IMR-90 (cell line): ENCODE data around the gene KCNV2. TPM values are rescaled to one million over a fixed set of nuclear protein-coding genes. Genes with fewer than 3 reads are reported as not detected.

ENCODE experiments used
- ATAC-seq: fragments of 200-7000 bp; cut with Tn5 transposase; 2 replicates; pipeline ENCODE4 v1.9.1; 2020; ENCODE audit warnings: low read depth, mild to moderate bottlenecking, moderate library complexity
- BruUV-seq: library from RNA; stranded (reverse); fragments of 400-500 nt; replicated peaks from 2 replicates; lab custom pipeline; 2021; lab: Mats Ljungman, UMichigan
- CTCF ChIA-PET: fragments of 300-600 bp; formaldehyde crosslinking; extraction: SDS; loops from one replicate; lab custom pipeline; 2021; ENCODE audit warnings: antibody characterized with exemption; lab: Yijun Ruan, JAX
- POLR2A ChIA-PET: fragments of 300-600 bp; sonication (Branson Sonifier 250); formaldehyde crosslinking; loops from one replicate; lab custom pipeline; 2022; ENCODE audit warnings: antibody characterized with exemption; ENCODE audit not compliant: unreplicated experiment; lab: Charles Lee
- DNase-seq: peaks from one replicate; pipeline ENCODE4 v3.0.0; 2013
- H2AFZ ChIP-seq: replicated peaks from 2 replicates; pipeline ENCODE3; 2013; ENCODE audit warnings: low read length, mild to moderate bottlenecking; ENCODE audit not compliant: poor library complexity
- H2AK5ac ChIP-seq: 2 replicates; pipeline ENCODE4 v1.6.1; 2013; ENCODE audit warnings: low read depth, low read length, inconsistent platforms
- H2AK9ac ChIP-seq: replicated peaks from 2 replicates; pipeline ENCODE3; 2013; ENCODE audit warnings: mild to moderate bottlenecking, low read depth, low read length, moderate library complexity; ENCODE audit not compliant: poor library complexity
- H2BK120ac ChIP-seq: 2 replicates; pipeline ENCODE4 v1.6.1; 2013; ENCODE audit warnings: low read depth, low read length, inconsistent platforms
- H2BK15ac ChIP-seq: 3 replicates; pipeline ENCODE4 v1.6.1; 2013; ENCODE audit warnings: low read depth, low read length, inconsistent platforms
- H2BK20ac ChIP-seq: 2 replicates; pipeline ENCODE4 v1.6.1; 2013; ENCODE audit warnings: low read depth, mild to moderate bottlenecking, inconsistent platforms, low read length, moderate library complexity
- H2BK5ac ChIP-seq: 2 replicates; pipeline ENCODE4 v1.6.1; 2013; ENCODE audit warnings: mild to moderate bottlenecking, low read depth, low read length, inconsistent platforms; ENCODE audit not compliant: poor library complexity, severe bottlenecking
- H3K14ac ChIP-seq: replicated peaks from 2 replicates; pipeline ENCODE4 v1.6.1; 2013; ENCODE audit warnings: low read depth, low read length, inconsistent platforms
- H3K18ac ChIP-seq: 2 replicates; pipeline ENCODE4 v1.6.1; 2013; ENCODE audit warnings: low read depth, low read length, control low read depth
- H3K23ac ChIP-seq: 2 replicates; pipeline ENCODE4 v1.6.1; 2013; ENCODE audit warnings: low read depth, low read length, inconsistent platforms
- H3K27ac ChIP-seq: 2 replicates; pipeline ENCODE4 v1.5.1; 2013; ENCODE audit warnings: mild to moderate bottlenecking, control low read depth, low read length; ENCODE audit not compliant: insufficient read depth
- H3K27me3 ChIP-seq: 2 replicates; pipeline ENCODE4 v1.6.1; 2013; ENCODE audit warnings: low read length; ENCODE audit not compliant: control insufficient read depth, insufficient read depth
- H3K36me3 ChIP-seq: 2 replicates; pipeline ENCODE4 v1.6.1; 2013; ENCODE audit warnings: low read length, mixed read lengths; ENCODE audit not compliant: control insufficient read depth, insufficient read depth
- H3K4ac ChIP-seq: 2 replicates; pipeline ENCODE4 v1.6.1; 2013; ENCODE audit warnings: low read depth, low read length, inconsistent platforms
- H3K4me1 ChIP-seq: 2 replicates; pipeline ENCODE4 v1.6.1; 2013; ENCODE audit warnings: low read length, mixed read lengths; ENCODE audit not compliant: control insufficient read depth, insufficient read depth
- H3K4me2 ChIP-seq: 2 replicates; pipeline ENCODE4 v1.6.1; 2013; ENCODE audit warnings: low read depth, mild to moderate bottlenecking, control low read depth, low read length, moderate library complexity
- H3K4me3 ChIP-seq: 2 replicates; pipeline ENCODE4 v1.5.1; 2013; ENCODE audit warnings: low read depth, mild to moderate bottlenecking, control low read depth, low read length, moderate library complexity; ENCODE audit not compliant: insufficient read depth
- H3K56ac ChIP-seq: 2 replicates; pipeline ENCODE4 v1.6.1; 2013; ENCODE audit warnings: low read length, inconsistent platforms; ENCODE audit not compliant: insufficient read depth; ENCODE audit errors: extremely low read depth
- H3K79me1 ChIP-seq, 2 experiments: 2 replicates each; pipeline ENCODE4 v1.6.1; 2013; ENCODE audit warnings: low read length in 2 of 2, inconsistent platforms in 1 of 2, low read depth in 1 of 2
- H3K9ac ChIP-seq: 2 replicates; pipeline ENCODE4 v1.6.1; 2013; ENCODE audit warnings: low read depth, low read length, control low read depth
- H3K9me1 ChIP-seq: 2 replicates; pipeline ENCODE4 v1.6.1; 2013; ENCODE audit warnings: low read length, inconsistent platforms; ENCODE audit not compliant: insufficient read depth
- H3K9me3 ChIP-seq: 2 replicates; pipeline ENCODE4 v1.6.1; 2013; ENCODE audit warnings: low read length; ENCODE audit not compliant: control insufficient read depth, insufficient read depth
- H4K20me1 ChIP-seq: 2 replicates; pipeline ENCODE4 v1.6.1; 2013; ENCODE audit warnings: low read length, inconsistent platforms; ENCODE audit not compliant: insufficient read depth
- H4K5ac ChIP-seq: 2 replicates; pipeline ENCODE4 v1.6.1; 2013; ENCODE audit warnings: mild to moderate bottlenecking, low read depth, low read length, control low read depth
- H4K8ac ChIP-seq, 2 experiments: 2 replicates each; pipeline ENCODE4 v1.6.1; 2013; ENCODE audit warnings: low read depth in 2 of 2, low read length in 2 of 2, control low read depth in 1 of 2, inconsistent platforms in 1 of 2
- H4K91ac ChIP-seq: 2 replicates; pipeline ENCODE4 v1.6.1; 2013; ENCODE audit warnings: low read depth, low read length, inconsistent platforms; ENCODE audit not compliant: insufficient read depth
- BHLHE40 ChIP-seq: fragments of 150-350 bp; IDR thresholded peaks from 2 replicates; pipeline ENCODE4 v1.6.1; 2016; ENCODE audit warnings: mild to moderate bottlenecking, low read depth, low read length
- FOS ChIP-seq: fragments of 150-350 bp; IDR thresholded peaks from 2 replicates; pipeline ENCODE4 v1.6.1; 2016; ENCODE audit warnings: low read depth, low read length
- MAFK ChIP-seq: IDR thresholded peaks from 2 replicates; pipeline ENCODE4 v1.6.1; 2012; ENCODE audit warnings: low read depth, low read length, improper control_type of control experiment
- MAZ ChIP-seq: IDR thresholded peaks from 2 replicates; pipeline ENCODE4 v1.6.1; 2012; ENCODE audit warnings: low read depth, mild to moderate bottlenecking, low read length, improper control_type of control experiment, moderate library complexity, borderline replicate concordance
- MXI1 ChIP-seq: IDR thresholded peaks from 2 replicates; pipeline ENCODE4 v1.6.1; 2012; ENCODE audit warnings: low read depth, mild to moderate bottlenecking, low read length, moderate library complexity, borderline replicate concordance
- RAD21 ChIP-seq: IDR thresholded peaks from 2 replicates; pipeline ENCODE4 v1.6.1; 2012; ENCODE audit warnings: low read length, improper control_type of control experiment
- WGBS, 2 experiments: methylation state at CpG; one replicate each; pipeline versions ENCODE4 v1.1.5 to v1.1.7; 2013; ENCODE audit warnings: missing lambda C conversion rate in 2 of 2; ENCODE audit not compliant: insufficient read length in 1 of 2; ENCODE audit errors: extremely low coverage in 2 of 2; 5-methylcytosine and 5-hydroxymethylcytosine counted together
- dilution Hi-C: fragments of 300-500 bp; cut with HindIII; formaldehyde crosslinking; loops from one replicate; pipeline ENCODE4 v1.14.3; 2018; ENCODE audit warnings: low sequenced_read_pairs; ENCODE audit not compliant: unreplicated experiment
- in situ Hi-C: fragments of 300-500 bp; cut with MboI; formaldehyde crosslinking; loops from 3 replicates; pipeline ENCODE4 v1.14.3; 2019; ENCODE audit warnings: low sequenced_read_pairs, inconsistent platforms, mixed read lengths
- intact Hi-C: fragments of 100-400 bp; cut with micrococcal nuclease; formaldehyde crosslinking; loops from 2 replicates; pipeline ENCODE4 v1.10.0; 2022
- polyA plus RNA-seq, 3 experiments: library from polyadenylated mRNA; depleted of rRNA; stranded (reverse); fragments of >200 nt; gene quantifications; 2 replicates each; pipeline ENCODE4 v1.2.3, GENCODE V29; 2012; ENCODE audit warnings: low replicate concordance in 1 of 3
- total RNA-seq: library from RNA; depleted of rRNA; stranded (reverse); fragments of >200 nt; gene quantifications from 2 replicates; pipeline ENCODE4 v1.2.3, GENCODE V29; 2012

The KCNV2 gene
- total and polyA plus RNA-seq, 2 of the 4 experiments (the other 2 are of a cell fraction): not detected

DNA sequence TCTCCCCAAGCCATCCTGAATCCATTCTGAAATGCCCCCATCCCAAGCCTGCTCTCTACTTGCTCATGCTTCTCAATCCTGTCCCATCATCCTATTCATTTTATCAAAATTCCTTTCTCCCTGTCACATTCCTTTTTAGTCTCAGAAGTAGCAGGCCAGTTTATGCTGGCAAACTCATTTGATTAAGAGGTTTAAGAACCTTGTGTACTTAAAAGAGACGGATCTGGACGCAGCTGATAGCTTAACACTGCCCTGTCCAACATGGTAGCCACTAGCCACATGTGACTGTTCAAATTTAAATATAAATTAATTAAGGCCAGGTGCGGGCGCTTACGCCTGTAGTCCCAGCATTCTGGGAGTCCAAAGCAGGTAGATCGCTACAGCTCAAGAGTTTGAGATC is 5.6 kb upstream of the KCNV2 start:
- intact Hi-C loops (no loop called here), dilution Hi-C loops (no loop called here), in situ Hi-C loops (no loop called here)
- Histone ChIP-seq H2AFZ (no peak overlapping the region), H3K27me3 (no peaks in the 10 kb centered on the region), H2AK5ac (no peak overlapping the region), H3K14ac (no peak overlapping the region), H3K56ac (no peak overlapping the region), H3K4ac (no peak overlapping the region), H2BK15ac (no peak overlapping the region), H3K79me1 (no peaks in the 10 kb centered on the region), H2BK120ac (no peak overlapping the region), H4K20me1 (no peaks in the 10 kb centered on the region), H3K36me3 (no peaks in the 10 kb centered on the region), H3K18ac (no peak overlapping the region), H4K5ac (no peak overlapping the region), H2BK5ac (no peak overlapping the region), H3K23ac (no peak overlapping the region), H2BK20ac (no peak overlapping the region), H3K4me2 (no peak overlapping the region), H3K4me3 (no peak overlapping the region), H3K9me3 (no peaks in the 10 kb centered on the region), H3K27ac (no peak overlapping the region), H2AK9ac (no peak overlapping the region), H3K9me1 (no peaks in the 10 kb centered on the region), H3K9ac (no peak overlapping the region), H3K4me1 (no peaks in the 10 kb centered on the region), H4K91ac (no peak overlapping the region), H4K8ac (no peak overlapping the region)
- no TSS peak for BruUV-seq
- POLR2A ChIA-PET: interaction anchor here (0.7 kb wide), 1 partner anchor 236 kb away, joined by 10 read pairs; no protein-coding TSS in a partner anchor
- ATAC-seq (no peak), DNase-seq (no peak)
- CTCF ChIA-PET: interaction anchor here (0.6 to 0.8 kb wide), 2 partner anchors 16 kb away, joined by 3 to 4 read pairs; no protein-coding TSS in a partner anchor
- no CpG with 5 or more reads among the region's 6 CpGs for WGBS, 2 experiments
- TF ChIP-seq RAD21 (no peak), MXI1 (no peak), MAZ (no peak), BHLHE40 (no peak), MAFK (no peak), FOS (no peak)
